H1 (cell line): Measurements from ENCODE around the gene DDHD1. TPM values are rescaled to one million over a fixed set of nuclear protein-coding genes. Genes with fewer than 3 reads are reported as not detected.

Experiments used
- CTCF ChIA-PET: fragments of 300-600 bp; sonication (Branson Sonifier 250); formaldehyde crosslinking; loops from one replicate; lab custom pipeline; 2021; ENCODE audit not compliant: partially characterized antibody; lab: Charles Lee
- POLR2A ChIA-PET: fragments of 300-600 bp; sonication (Branson Sonifier 250); formaldehyde crosslinking; loops from one replicate; lab custom pipeline; 2021; ENCODE audit warnings: inconsistent platforms; ENCODE audit not compliant: partially characterized antibody; lab: Charles Lee
- DNase-seq, 2 experiments: peaks; one replicate each; pipeline versions ENCODE4 v3.0.0 to v3.0.0-alpha.2; 2010 to 2022; ENCODE audit warnings: low spot score in 2 of 2, low read depth in 1 of 2, mixed read lengths in 1 of 2
- FAIRE-seq: peaks from 2 replicates; lab custom pipeline; 2011; peaks lifted over from hg19 to GRCh38; lab: Jason Lieb, UNC
- H2AFZ ChIP-seq: 2 replicates; pipeline ENCODE4 v1.8.1; 2012; ENCODE audit warnings: low read length, inconsistent platforms
- H2AK5ac ChIP-seq: 2 replicates; pipeline ENCODE4 v1.6.1; 2013; ENCODE audit warnings: low read depth, low read length
- H2BK120ac ChIP-seq: replicated peaks from 2 replicates; pipeline ENCODE3; 2013; ENCODE audit warnings: low read depth, low read length, inconsistent platforms
- H2BK12ac ChIP-seq: 2 replicates; pipeline ENCODE4 v1.6.1; 2013; ENCODE audit warnings: low read depth, low read length
- H2BK15ac ChIP-seq: 2 replicates; pipeline ENCODE4 v1.6.1; 2013; ENCODE audit warnings: low read length
- H2BK20ac ChIP-seq: 2 replicates; pipeline ENCODE4 v1.6.1; 2013; ENCODE audit warnings: low read length
- H2BK5ac ChIP-seq: 2 replicates; pipeline ENCODE4 v1.6.1; 2013; ENCODE audit warnings: low read depth, low read length
- H3K14ac ChIP-seq: 2 replicates; pipeline ENCODE4 v1.6.1; 2013; ENCODE audit warnings: inconsistent platforms; ENCODE audit not compliant: insufficient read length
- H3K18ac ChIP-seq: 2 replicates; pipeline ENCODE4 v1.6.1; 2013; ENCODE audit warnings: low read length; ENCODE audit errors: extremely low read depth
- H3K23ac ChIP-seq: 2 replicates; pipeline ENCODE4 v1.6.1; 2013; ENCODE audit warnings: inconsistent platforms; ENCODE audit not compliant: insufficient read length
- H3K23me2 ChIP-seq: 2 replicates; pipeline ENCODE4 v1.6.1; 2013; ENCODE audit warnings: low read depth, low read length
- H3K27ac ChIP-seq: 2 replicates; pipeline ENCODE4 v1.6.1; 2011; ENCODE audit warnings: low read depth, low read length, inconsistent platforms
- H3K27me3 ChIP-seq, 4 experiments: replicated peaks in 1 of 4; 1 replicate in 1 of 4; 2 replicates in 3 of 4; pipeline versions ENCODE4 v1.6.1 to v1.8.1; 2011 to 2013; ENCODE audit warnings: low read length in 3 of 4, mild to moderate bottlenecking in 3 of 4, inconsistent platforms in 2 of 4, mixed read lengths in 2 of 4, moderate library complexity in 1 of 4; ENCODE audit not compliant: control insufficient read depth in 3 of 4, insufficient read depth in 3 of 4; ENCODE audit errors: extremely low read depth in 1 of 4
- H3K36me3 ChIP-seq, 4 experiments: 2 replicates each; pipeline versions ENCODE4 v1.6.1 to v1.8.1; 2011 to 2013; ENCODE audit warnings: mild to moderate bottlenecking in 4 of 4, low read length in 3 of 4, moderate library complexity in 2 of 4, control low read depth in 1 of 4, inconsistent platforms in 1 of 4; ENCODE audit not compliant: insufficient read depth in 4 of 4, control insufficient read depth in 2 of 4
- H3K4ac ChIP-seq: replicated peaks from 2 replicates; pipeline ENCODE3; 2013; ENCODE audit warnings: low read length, low read depth, mixed read lengths, inconsistent platforms; ENCODE audit not compliant: insufficient read length
- H3K4me1 ChIP-seq, 4 experiments: replicated peaks in 1 of 4; 1 replicate in 1 of 4; 2 replicates in 3 of 4; pipeline versions ENCODE4 v1.6.1 to v1.8.1; 2011 to 2013; ENCODE audit warnings: low read length in 3 of 4, inconsistent platforms in 2 of 4, mixed read lengths in 1 of 4; ENCODE audit not compliant: insufficient read depth in 4 of 4, control insufficient read depth in 3 of 4
- H3K4me2 ChIP-seq, 2 experiments: 2 replicates each; pipeline versions ENCODE4 v1.6.1 to v1.8.1; 2011 to 2013; ENCODE audit warnings: low read depth in 2 of 2, low read length in 2 of 2, control low read depth in 1 of 2, inconsistent platforms in 1 of 2, mild to moderate bottlenecking in 1 of 2; ENCODE audit not compliant: insufficient read depth in 1 of 2
- H3K4me3 ChIP-seq, 4 experiments: fragments of 200-600, 300-600 bp in 1 of 4; sonication (generic), shearing (Covaris generic), sonication (Bioruptor Twin) in 1 of 4; 2 replicates each; pipeline versions ENCODE4 v1.5.1 to v1.8.1; 2011 to 2016; ENCODE audit warnings: low read length in 4 of 4, low read depth in 3 of 4, control low read depth in 2 of 4, inconsistent platforms in 2 of 4, mild to moderate bottlenecking in 2 of 4, mixed read lengths in 1 of 4, moderate library complexity in 1 of 4; ENCODE audit not compliant: insufficient read depth in 2 of 4; ENCODE audit errors: extremely low read depth in 1 of 4
- H3K56ac ChIP-seq: replicated peaks from 2 replicates; pipeline ENCODE3; 2013; ENCODE audit warnings: low read depth, mild to moderate bottlenecking, mixed read lengths, low read length, inconsistent platforms; ENCODE audit not compliant: insufficient read length
- H3K79me1 ChIP-seq: 2 replicates; pipeline ENCODE4 v1.6.1; 2013; ENCODE audit warnings: low read depth, low read length, control low read depth
- H3K79me2 ChIP-seq, 2 experiments: 2 replicates each; pipeline versions ENCODE4 v1.6.1 to v1.8.1; 2012 to 2013; ENCODE audit warnings: low read length in 2 of 2, mild to moderate bottlenecking in 2 of 2, inconsistent platforms in 1 of 2; ENCODE audit not compliant: insufficient read depth in 2 of 2, control insufficient read depth in 1 of 2
- H3K9ac ChIP-seq, 4 experiments: replicated peaks in 1 of 4; 1 replicate in 1 of 4; 2 replicates in 3 of 4; pipeline versions ENCODE4 v1.6.1 to v1.8.1; 2011 to 2013; ENCODE audit warnings: low read depth in 3 of 4, low read length in 3 of 4, control low read depth in 2 of 4, mild to moderate bottlenecking in 2 of 4, moderate library complexity in 2 of 4, inconsistent platforms in 1 of 4; ENCODE audit errors: extremely low read depth in 1 of 4
- H3K9me3 ChIP-seq, 2 experiments: 2 replicates each; pipeline versions ENCODE4 v1.6.1 to v1.8.1; 2012 to 2013; ENCODE audit warnings: mild to moderate bottlenecking in 2 of 2, moderate library complexity in 2 of 2, control low read depth in 1 of 2, inconsistent platforms in 1 of 2, low read depth in 1 of 2, low read length in 1 of 2, mixed read lengths in 1 of 2; ENCODE audit not compliant: insufficient read depth in 2 of 2
- H4K20me1 ChIP-seq, 2 experiments: replicated peaks in 1 of 2; 2 replicates each; pipeline versions ENCODE3 to v1.8.1; 2011 to 2013; ENCODE audit warnings: inconsistent platforms in 2 of 2, low read length in 2 of 2, mild to moderate bottlenecking in 1 of 2; ENCODE audit not compliant: insufficient read depth in 2 of 2, control insufficient read depth in 1 of 2
- H4K5ac ChIP-seq: 2 replicates; pipeline ENCODE4 v1.6.1; 2013; ENCODE audit warnings: low read length, low read depth, mixed read lengths, inconsistent platforms; ENCODE audit not compliant: insufficient read length
- H4K8ac ChIP-seq: 2 replicates; pipeline ENCODE4 v1.8.0; 2013; ENCODE audit warnings: mild to moderate bottlenecking, moderate library complexity, low read length, inconsistent platforms; ENCODE audit not compliant: insufficient read depth; ENCODE audit errors: extremely low read depth
- H4K91ac ChIP-seq: replicated peaks from 2 replicates; pipeline ENCODE3; 2013; ENCODE audit warnings: low read length, mixed read lengths, inconsistent platforms; ENCODE audit not compliant: insufficient read length
- BCL11A ChIP-seq, 2 experiments: IDR thresholded peaks; one replicate each; pipeline ENCODE4 v1.6.1; 2011; ENCODE audit warnings: low read depth in 2 of 2, low read length in 2 of 2, mild to moderate bottlenecking in 2 of 2
- CEBPB ChIP-seq: IDR thresholded peaks from 2 replicates; pipeline ENCODE4 v1.6.1; 2012; ENCODE audit warnings: low read depth, low read length
- CHD2 ChIP-seq: IDR thresholded peaks from 2 replicates; pipeline ENCODE4 v1.6.1; 2012; ENCODE audit warnings: low read length, improper control_type of control experiment
- CREB1 ChIP-seq: IDR thresholded peaks from 2 replicates; pipeline ENCODE4 v1.6.1; 2012; ENCODE audit warnings: inconsistent platforms
- CTBP2 ChIP-seq: IDR thresholded peaks from 2 replicates; pipeline ENCODE4 v1.7.0; 2011; ENCODE audit warnings: borderline replicate concordance, mild to moderate bottlenecking, moderate library complexity, mixed read lengths, low read length; ENCODE audit not compliant: insufficient read depth, insufficient read length
- HDAC2 ChIP-seq, 2 experiments: fragments of 300-600 bp in 1 of 2; sonication (generic) in 1 of 2; IDR thresholded peaks; 2 replicates each; pipeline ENCODE4 v1.6.1; 2011 to 2012; ENCODE audit warnings: low read depth in 2 of 2, low read length in 2 of 2, mild to moderate bottlenecking in 2 of 2, moderate library complexity in 2 of 2, borderline replicate concordance in 1 of 2, inconsistent platforms in 1 of 2
- HDAC6 ChIP-seq: IDR thresholded peaks from one replicate; pipeline ENCODE4 v1.7.1; 2012; ENCODE audit warnings: low read depth, mild to moderate bottlenecking, inconsistent platforms, low read length, moderate library complexity
- RBBP5 ChIP-seq: IDR thresholded peaks from 2 replicates; pipeline ENCODE4 v1.7.1; 2012; ENCODE audit warnings: low read depth, mild to moderate bottlenecking, inconsistent platforms, low read length, moderate library complexity, borderline replicate concordance
- SIRT6 ChIP-seq: IDR thresholded peaks from one replicate; pipeline ENCODE4 v1.7.1; 2012; ENCODE audit warnings: low read length, inconsistent platforms
- SP1 ChIP-seq: IDR thresholded peaks from 2 replicates; pipeline ENCODE4 v1.6.1; 2011; ENCODE audit warnings: low read depth, low read length
- TAF1 ChIP-seq: IDR thresholded peaks from 2 replicates; pipeline ENCODE4 v1.6.1; 2011; ENCODE audit warnings: mild to moderate bottlenecking, low read depth, low read length
- TAF7 ChIP-seq: optimal IDR thresholded peaks from 2 replicates; pipeline ENCODE3; 2011; ENCODE audit warnings: low read depth, mild to moderate bottlenecking, inconsistent platforms, low read length, moderate library complexity, borderline replicate concordance
- TCF12 ChIP-seq: IDR thresholded peaks from 2 replicates; pipeline ENCODE4 v1.6.1; 2011; ENCODE audit warnings: low read depth, mild to moderate bottlenecking, low read length
- TEAD4 ChIP-seq: IDR thresholded peaks from 2 replicates; pipeline ENCODE4 v1.6.1; 2012; ENCODE audit warnings: low read depth, low read length, inconsistent platforms, mixed read lengths
- WGBS, 2 experiments: shearing (Covaris generic) in 1 of 2; methylation state at CpG; one replicate each; pipeline versions ENCODE4 v1.1.6 to v1.1.7; 2013 to 2015; ENCODE audit warnings: low lambda C conversion rate in 2 of 2, mixed read lengths in 2 of 2, inconsistent platforms in 1 of 2, low coverage in 1 of 2, missing lambda C conversion rate in 1 of 2; ENCODE audit not compliant: insufficient replicate concordance in 2 of 2, insufficient coverage in 1 of 2, insufficient read length in 1 of 2; ENCODE audit errors: extremely low coverage in 1 of 2, missing lambda C conversion rate in 1 of 2; 5-methylcytosine and 5-hydroxymethylcytosine counted together
- polyA plus RNA-seq, 7 experiments: library from polyadenylated mRNA; depleted of rRNA in 3 of 7; stranded (reverse) in 5 of 7; unstranded in 2 of 7; fragments of >200 nt in 5 of 7; fragments of 200-250 nt in 2 of 7; gene quantifications; 1 replicate in 5 of 7; 2 replicates in 1 of 7; 4 replicates in 1 of 7; pipeline versions ENCODE4 v1.2.1 to v1.2.3, GENCODE V29; 2011 to 2013; ENCODE audit warnings: missing spikeins in 2 of 7, mixed read lengths in 2 of 7
- total RNA-seq: library from RNA; stranded (reverse); fragmentation: NEBNext Ultra II Directional; extraction: Animal tissue kit (Norgen Biotek cat#: 25700); gene quantifications from 2 replicates; pipeline ENCODE4 v1.2.1, GENCODE V29; 2021
- TF ChIP-seq, protein P1 (sequence below): IDR thresholded peaks from 2 replicates; pipeline ENCODE4 v1.6.1; 2012; ENCODE audit warnings: inconsistent platforms

The DDHD1 gene
- total and polyA plus RNA-seq, 2 of the 8 experiments (the other 6 are each of a cell fraction or from before 2014, with no cell fraction given): 3.6 to 16.0 TPM

DNA sequence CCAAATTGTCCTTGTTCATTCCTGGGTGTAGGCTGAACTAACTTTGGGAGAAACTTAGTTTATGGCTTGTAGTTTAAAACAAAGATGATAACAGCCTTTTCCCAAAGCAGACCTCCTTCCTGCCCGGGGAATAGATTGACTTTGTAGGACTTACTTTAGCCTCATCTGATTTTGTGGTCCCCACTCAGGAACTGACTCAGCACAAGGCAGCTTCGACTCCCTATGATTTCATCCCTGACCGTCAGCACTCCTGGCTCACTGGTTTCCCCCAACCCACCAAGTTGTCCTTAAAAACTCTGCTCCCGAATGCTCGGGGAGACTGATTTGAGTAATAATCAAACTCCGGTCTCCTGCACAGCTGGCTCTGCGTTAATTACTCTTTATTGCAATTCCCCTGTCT lies 40.1 kb upstream of the DDHD1 start:
- Histone ChIP-seq H2AK5ac (no peak overlapping the region), H2AFZ (no peak overlapping the region), H3K4me1 (peaks cover 0 to 4% (median 0%) of the 10 kb centered on the region in 4 experiments; a peak in 1 of 7 replicates), H3K4me2 (no peak overlapping the region), H3K27me3 (no peaks in the 10 kb centered on the region), H2BK20ac (no peak overlapping the region), H2BK5ac (no peak overlapping the region), H3K56ac (no peak overlapping the region), H3K23me2 (peaks cover 2% of the 10 kb centered on the region; the same call in 1 of the 2 replicates), H3K79me2 (no peaks in the 10 kb centered on the region), H3K14ac (no peak overlapping the region), H3K23ac (no peak overlapping the region), H3K27ac (no peak overlapping the region), H3K9ac (no peak overlapping the region), H4K20me1 (peaks cover 0 to 2% of the 10 kb centered on the region in 2 experiments), H4K5ac (no peak overlapping the region), H3K18ac (no peak overlapping the region), H2BK120ac (no peak overlapping the region), H4K8ac (no peak overlapping the region), H2BK12ac (no peak overlapping the region), H3K4me3 (no peak overlapping the region), H3K4ac (no peak overlapping the region), H3K79me1 (no peaks in the 10 kb centered on the region), H2BK15ac (no peak overlapping the region), H3K36me3 (no peaks in the 10 kb centered on the region), H3K9me3 (no peaks in the 10 kb centered on the region), H4K91ac (no peak overlapping the region)
- ChIA-PET CTCF (interaction anchor here (1.3 kb wide), 1 partner anchor 42 kb away, joined by 3 read pairs; no protein-coding TSS in a partner anchor), POLR2A (interaction anchor here (1.0 kb wide), 1 partner anchor 11 kb away, joined by 3 read pairs; no protein-coding TSS in a partner anchor)
- FAIRE-seq (no peak), DNase-seq (no peak)
- WGBS, 2 experiments: 78% methylated on average over 7 of the region's 7 CpGs; no CpG with 5 or more reads in 1 of the 2 experiments
- TF ChIP-seq, protein P1, sequence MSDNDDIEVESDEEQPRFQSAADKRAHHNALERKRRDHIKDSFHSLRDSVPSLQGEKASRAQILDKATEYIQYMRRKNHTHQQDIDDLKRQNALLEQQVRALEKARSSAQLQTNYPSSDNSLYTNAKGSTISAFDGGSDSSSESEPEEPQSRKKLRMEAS: no peak
- TF ChIP-seq CHD2: no peak
- TF ChIP-seq CEBPB: no peak
- no peak for TF ChIP-seq BCL11A (IDR thresholded peaks at IDR 0.05; ENCODE audit: low read depth in 2 of 2, low read length in 2 of 2)
- TF ChIP-seq CTBP2: no peak
- no peak for TF ChIP-seq SIRT6
- TF ChIP-seq HDAC6: no peak
- TF ChIP-seq TAF7: no peak
- TF ChIP-seq HDAC2 (IDR thresholded peaks at IDR 0.05; ENCODE audit: borderline replicate concordance in 1 of 2, low read depth in 2 of 2, low read length in 2 of 2): no peak
- TF ChIP-seq TEAD4: no peak
- TF ChIP-seq SP1: no peak
- no peak for TF ChIP-seq TAF1
- no peak for TF ChIP-seq RBBP5
- no peak for TF ChIP-seq TCF12
- no peak for TF ChIP-seq CREB1
